DND-41 (cell line): ENCODE results near the gene TOM1L1.

Source experiments
- CTCF ChIP-seq: IDR thresholded peaks from 2 replicates; pipeline ENCODE4 v1.5.1; 2012; ENCODE audit warnings: borderline replicate concordance, low read length, moderate library complexity, mild to moderate bottlenecking; ENCODE audit not compliant: poor library complexity, severe bottlenecking; ENCODE audit errors: extremely low read depth
- EZH2 ChIP-seq: IDR thresholded peaks from 3 replicates; pipeline ENCODE4 v1.6.1; 2012; ENCODE audit warnings: borderline replicate concordance, low read depth, mild to moderate bottlenecking, moderate library complexity, low read length, inconsistent platforms; ENCODE audit not compliant: severe bottlenecking

GRCh38 chr17:54861471-54861983, 39.1 kb upstream of the TOM1L1 start:
- no peak for TF ChIP-seq EZH2
- no peak for TF ChIP-seq CTCF
